B cell (primary cell): ENCODE measurements around the gene KIAA0825. TPM values are rescaled to one million over a fixed set of nuclear protein-coding genes. Genes with fewer than 3 reads are reported as not detected.

Source experiments
- ATAC-seq: fragments of 200-7000 bp; cut with Tn5 transposase; one replicate; pipeline ENCODE4 v1.10.0; 2021; ENCODE audit warnings: low read depth, mild to moderate bottlenecking, moderate number of reproducible peaks, moderate library complexity
- CTCF ChIA-PET: fragments of 350-600 bp; sonication (Branson Sonifier 250); formaldehyde crosslinking; loops from one replicate; lab custom pipeline; 2021; ENCODE audit warnings: antibody characterized with exemption, inconsistent platforms; lab: Charles Lee
- POLR2A ChIA-PET: fragments of 350-600 bp; sonication (Branson Sonifier 250); formaldehyde crosslinking; loops from one replicate; lab custom pipeline; 2021; ENCODE audit warnings: antibody characterized with exemption; lab: Charles Lee
- DNase-seq: peaks from one replicate; pipeline ENCODE4 v3.0.0; 2013
- H2AFZ ChIP-seq: 2 replicates; pipeline ENCODE4 v1.6.1; 2012; ENCODE audit warnings: mild to moderate bottlenecking, low read depth, low read length; ENCODE audit not compliant: insufficient read depth, poor library complexity, severe bottlenecking
- H3K27ac ChIP-seq, 2 donors: 1 replicate in 1 of 2; 2 replicates in 1 of 2; pipeline ENCODE4 v1.5.1; 2012 to 2013; ENCODE audit warnings: low read length in 2 of 2, mild to moderate bottlenecking in 2 of 2, moderate library complexity in 1 of 2
- H3K27me3 ChIP-seq, 4 experiments: fragments of 200-600 bp in 1 of 4; sonication (generic) in 1 of 4; replicated peaks in 1 of 4; 1 replicate in 2 of 4; 2 replicates in 2 of 4; pipeline versions ENCODE4 v1.6.1 to v1.7.0; 2013 to 2016; ENCODE audit warnings: low read length in 3 of 4, mild to moderate bottlenecking in 2 of 4, mixed read lengths in 1 of 4, moderate library complexity in 1 of 4; ENCODE audit not compliant: insufficient read depth in 4 of 4, control insufficient read depth in 3 of 4; ENCODE audit errors: control extremely low read depth in 1 of 4
- H3K36me3 ChIP-seq, 2 experiments: replicated peaks in 1 of 2; 1 replicate in 1 of 2; 2 replicates in 1 of 2; pipeline versions ENCODE4 v1.6.1 to v1.7.1; 2013; ENCODE audit warnings: low read length in 1 of 2; ENCODE audit not compliant: insufficient read depth in 2 of 2, control insufficient read depth in 1 of 2; ENCODE audit errors: control extremely low read depth in 1 of 2, extremely low read depth in 1 of 2
- H3K4me1 ChIP-seq, 2 donors: fragments of 200-600 bp in 1 of 2; sonication (generic) in 1 of 2; 1 replicate in 1 of 2; 2 replicates in 1 of 2; pipeline versions ENCODE4 v1.5.1 to v1.6.1; 2013 to 2017; ENCODE audit warnings: low read length in 2 of 2; ENCODE audit not compliant: control insufficient read depth in 2 of 2, insufficient read depth in 2 of 2
- H3K4me2 ChIP-seq: replicated peaks from 2 replicates; pipeline ENCODE3; 2012; ENCODE audit warnings: mild to moderate bottlenecking, low read depth, low read length; ENCODE audit not compliant: poor library complexity, severe bottlenecking
- H3K4me3 ChIP-seq, 5 experiments: fragments of 200-600 bp in 1 of 5; sonication (generic) in 1 of 5; 1 replicate in 3 of 5; 2 replicates in 2 of 5; pipeline versions ENCODE4 v1.5.1 to v1.7.0; 2011 to 2016; ENCODE audit warnings: low read length in 4 of 5, mild to moderate bottlenecking in 4 of 5, low read depth in 2 of 5, control low read depth in 1 of 5, moderate library complexity in 1 of 5; ENCODE audit not compliant: insufficient read depth in 1 of 5; ENCODE audit errors: control extremely low read depth in 1 of 5, extremely low read depth in 1 of 5
- H3K79me2 ChIP-seq: fragments of 200-600 bp; sonication (generic); one replicate; pipeline ENCODE4 v1.6.0; 2016; ENCODE audit warnings: low read length; ENCODE audit not compliant: control insufficient read depth, insufficient read depth
- H3K9ac ChIP-seq: fragments of 200-600 bp; sonication (generic); 2 replicates; pipeline ENCODE4 v1.6.1; 2017; ENCODE audit warnings: mild to moderate bottlenecking, low read length, moderate library complexity
- H3K9me3 ChIP-seq, 3 donors: one replicate each; pipeline versions ENCODE4 v1.6.1 to v1.7.1; 2013; ENCODE audit warnings: low read length in 2 of 3; ENCODE audit not compliant: control insufficient read depth in 2 of 3, insufficient read depth in 1 of 3; ENCODE audit errors: control extremely low read depth in 1 of 3
- H4K20me1 ChIP-seq: 2 replicates; pipeline ENCODE4 v1.6.0; 2012; ENCODE audit warnings: mild to moderate bottlenecking, low read length; ENCODE audit not compliant: insufficient read depth, control insufficient read depth, poor library complexity, severe bottlenecking
- H3K27ac Mint-ChIP-seq: one replicate; pipeline ENCODE4 v1.8.0; 2021; ENCODE audit warnings: mixed read lengths
- H3K27me3 Mint-ChIP-seq: one replicate; pipeline ENCODE4 v1.8.0; 2021; ENCODE audit warnings: mixed read lengths
- H3K4me1 Mint-ChIP-seq: one replicate; pipeline ENCODE4 v1.8.0; 2021; ENCODE audit warnings: mixed read lengths
- H3K4me3 Mint-ChIP-seq: one replicate; pipeline ENCODE4 v1.8.0; 2021; ENCODE audit warnings: mixed read lengths
- H3K9me3 Mint-ChIP-seq: one replicate; pipeline ENCODE4 v1.8.0; 2022; ENCODE audit warnings: mixed read lengths; ENCODE audit not compliant: insufficient read depth
- CTCF ChIP-seq: fragments of 200-600 bp; IDR thresholded peaks from one replicate; pipeline ENCODE4 v1.8.0; 2022; ENCODE audit warnings: antibody characterized with exemption, mild to moderate bottlenecking
- EZH2 ChIP-seq: IDR thresholded peaks from 2 replicates; pipeline ENCODE4 v1.6.1; 2012; ENCODE audit warnings: borderline replicate concordance, low read depth, mild to moderate bottlenecking, moderate library complexity, low read length; ENCODE audit not compliant: insufficient read depth, poor library complexity, severe bottlenecking
- WGBS: methylation state at CpG from one replicate; pipeline ENCODE4 v1.1.5; 2013; ENCODE audit warnings: missing lambda C conversion rate; ENCODE audit not compliant: insufficient coverage; 5-methylcytosine and 5-hydroxymethylcytosine counted together
- intact Hi-C: fragments of 100-400 bp; cut with micrococcal nuclease; formaldehyde crosslinking; loops from one replicate; pipeline ENCODE4 v1.10.0; 2022
- polyA plus RNA-seq: library from polyadenylated mRNA; depleted of rRNA; stranded (reverse); fragments of >200 nt; gene quantifications from 2 replicates; pipeline ENCODE4 v1.2.3, GENCODE V29; 2012
- total RNA-seq, 2 donors: library from RNA; stranded (reverse); fragments of 120-200 nt in 1 of 2; gene quantifications; 1 replicate in 1 of 2; 2 replicates in 1 of 2; pipeline versions ENCODE4 v1.2.3 to v1.2.4, GENCODE V29; 2013 to 2022

Gene KIAA0825
- total and polyA plus RNA-seq, 2 donors (not counting 1 experiment from before 2014, with no cell fraction given) = 0.43 to 2.7 TPM

GRCh38 chr5:94249430-94249829 is 369.0 kb downstream of the KIAA0825 start:
- no peak overlapping the region for H3K27ac ChIP-seq
- Mint-ChIP-seq H3K27me3 (no peaks in the 10 kb centered on the region), H3K9me3 (no peaks in the 10 kb centered on the region), H3K4me1 (no peaks in the 10 kb centered on the region), H3K27ac (no peak overlapping the region), H3K4me3 (no peak overlapping the region)
- ATAC-seq = no peak
- CTCF ChIA-PET = interaction anchor here (0.6 kb wide), 1 partner anchor 12 kb away, joined by 4 read pairs; no protein-coding TSS in a partner anchor
- TF ChIP-seq CTCF = no peak
- no peak overlapping the region for H3K4me3 ChIP-seq
- no peaks in the 10 kb centered on the region for H4K20me1 ChIP-seq
- H3K9me3 ChIP-seq = no peaks in the 10 kb centered on the region
- WGBS = 100% methylated on average over 1 of the region's 2 CpGs
- H3K9ac ChIP-seq = no peak overlapping the region
- no peaks in the 10 kb centered on the region for H3K27me3 ChIP-seq
- no peaks in the 10 kb centered on the region for H3K36me3 ChIP-seq
- intact Hi-C loops = no loop called here
- DNase-seq = no peak
- POLR2A ChIA-PET = no interaction called here
- no peaks in the 10 kb centered on the region for H3K79me2 ChIP-seq
- H3K4me2 ChIP-seq = no peak overlapping the region
- H3K4me1 ChIP-seq = no peaks in the 10 kb centered on the region
- H2AFZ ChIP-seq = no peak overlapping the region

GRCh38 chr5:94248175-94248875 is 370.1 kb downstream of the KIAA0825 start:
- ChIA-PET CTCF (no interaction called here), POLR2A (no interaction called here)
- H3K9me3 ChIP-seq = no peaks in the 10 kb centered on the region
- no peak overlapping the region for H3K4me2 ChIP-seq
- TF ChIP-seq CTCF = no peak
- no peak for TF ChIP-seq EZH2
- Mint-ChIP-seq H3K27me3 (no peaks in the 10 kb centered on the region), H3K4me3 (no peak overlapping the region), H3K27ac (no peak overlapping the region), H3K9me3 (no peaks in the 10 kb centered on the region), H3K4me1 (no peaks in the 10 kb centered on the region)
- H3K4me3 ChIP-seq = no peak overlapping the region
- DNase-seq (no peak), ATAC-seq (no peak)
- no peak overlapping the region for H3K27ac ChIP-seq
- no peaks in the 10 kb centered on the region for H4K20me1 ChIP-seq
- no peak overlapping the region for H2AFZ ChIP-seq
- WGBS = 80% methylated on average over 1 of the region's 2 CpGs
- H3K36me3 ChIP-seq = no peaks in the 10 kb centered on the region
- no peaks in the 10 kb centered on the region for H3K79me2 ChIP-seq
- no peaks in the 10 kb centered on the region for H3K27me3 ChIP-seq
- H3K4me1 ChIP-seq = no peaks in the 10 kb centered on the region
- intact Hi-C loops = no loop called here
- H3K9ac ChIP-seq = no peak overlapping the region
